Mucosa of descending colon (tissue), 3 donors: Measurements from ENCODE around the gene EPHA2. TPM values are rescaled to one million over a fixed set of nuclear protein-coding genes. Genes with fewer than 3 reads are reported as not detected.
A peak's percentile ranks its signal among the peaks of the same experiment; 100 is the strongest.

Source experiments
- ATAC-seq: fragments of 200-7000 bp; cut with Tn5 transposase; one replicate; pipeline ENCODE4 v1.9.1; 2020; ENCODE audit warnings: mild to moderate bottlenecking, moderate library complexity
- DNase-seq, 3 donors: peaks; one replicate each; pipeline ENCODE4 v3.0.0-alpha.2; 2020
- H3K36me3 ChIP-seq: fragments of 200-600 bp; one replicate; pipeline ENCODE4 v1.8.0; 2021; ENCODE audit warnings: low read depth, mild to moderate bottlenecking
- H3K4me1 ChIP-seq: fragments of 200-600 bp; one replicate; pipeline ENCODE4 v1.8.0; 2021; ENCODE audit warnings: low read depth, mild to moderate bottlenecking
- H3K4me3 ChIP-seq: fragments of 200-600 bp; one replicate; pipeline ENCODE4 v1.8.0; 2021; ENCODE audit warnings: mild to moderate bottlenecking
- H3K9me3 ChIP-seq: fragments of 200-600 bp; one replicate; pipeline ENCODE4 v1.8.0; 2021; ENCODE audit warnings: mild to moderate bottlenecking
- CTCF ChIP-seq: fragments of 200-600 bp; IDR thresholded peaks from one replicate; pipeline ENCODE4 v1.8.0; 2022; ENCODE audit warnings: antibody characterized with exemption, mild to moderate bottlenecking
- intact Hi-C, 2 donors: fragments of 100-400 bp; cut with DNase I in 1 of 2; cut with micrococcal nuclease in 1 of 2; formaldehyde crosslinking; loops; one replicate each; pipeline versions ENCODE4 v1.11.0 to v1.11.1; 2022; cut with DNase I, micrococcal nuclease
- total RNA-seq, 3 donors: library from RNA; stranded (reverse); fragmentation: NEBNext Ultra II Directional in 2 of 3; extraction: Animal tissue kit (Norgen Biotek cat#: 25700) in 2 of 3; gene quantifications; one replicate each; pipeline versions ENCODE4 v1.2.1 to v1.2.4, GENCODE V29; 2021 to 2023
- donor health status: DM: no; HTN: no; CAD: no; lungs with moderate emphysema.
- donor health status: DM: no; HTN: no; CAD: no.
- donor health status: DM: no; HTN: yes; CAD: no.

The EPHA2 gene
- total RNA-seq, 3 donors from 2014 or later, result 36.8 to 43.5 (median 43.5) TPM

GRCh38 chr1:16195518-16195905, 39.6 kb upstream of the EPHA2 start:
- Histone ChIP-seq H3K4me1 (no peaks in the 10 kb centered on the region), H3K4me3 (no peak overlapping the region), H3K9me3 (no peaks in the 10 kb centered on the region), H3K36me3 (no peaks in the 10 kb centered on the region)
- intact Hi-C loops, result loop anchor here in 1 of 2 donors (10.0 kb wide), 1 partner anchor 49 kb away; no protein-coding TSS in a partner anchor
- DNase-seq, result no peak
- TF ChIP-seq CTCF, result no peak
- ATAC-seq, result no peak

DNA sequence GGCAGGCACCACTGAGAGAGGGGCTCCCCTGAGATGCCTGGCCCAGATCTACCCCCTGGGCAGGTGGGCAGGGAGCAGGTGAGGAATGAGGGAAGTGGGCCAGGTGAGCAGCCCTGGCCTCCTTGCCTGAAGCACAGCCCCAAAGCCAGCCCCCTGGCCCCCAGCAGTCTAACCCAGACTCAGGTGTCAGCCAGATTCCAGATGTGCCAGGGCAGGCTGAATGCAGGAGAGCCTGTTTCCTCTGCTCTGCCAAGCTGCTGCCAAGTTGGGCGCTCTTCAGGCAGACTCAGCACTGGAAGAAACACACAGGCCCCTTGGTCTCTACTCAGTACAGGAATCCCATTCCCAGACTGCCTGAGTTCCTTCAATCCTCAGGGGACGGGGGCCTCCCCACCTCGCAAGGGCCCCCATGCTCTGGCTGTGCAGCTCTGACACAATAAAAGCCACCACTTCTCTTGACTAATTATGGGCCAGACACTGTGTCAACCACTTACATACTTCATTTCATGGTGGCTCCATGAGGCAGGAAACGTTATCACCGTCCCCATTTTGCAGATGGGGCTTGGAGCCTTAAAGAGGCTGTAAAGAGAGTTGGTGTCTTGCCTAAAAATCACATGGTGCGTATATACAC, 36.2 kb upstream of the EPHA2 start:
- intact Hi-C loops, result loop anchor here in 1 of 2 donors (10.0 kb wide), 1 partner anchor 53 kb away; no protein-coding TSS in a partner anchor
- DNase-seq, result peak in 1 of 3 donors; percentile 15

GRCh38 chr1:16191309-16191708, 35.4 kb upstream of the EPHA2 start:
- TF ChIP-seq CTCF, result no peak
- peak in 1 of 3 donors; percentile 19 for DNase-seq
- Histone ChIP-seq H3K4me1 (peaks cover 24% of the 10 kb centered on the region), H3K9me3 (no peaks in the 10 kb centered on the region), H3K4me3 (no peak overlapping the region), H3K36me3 (no peaks in the 10 kb centered on the region)
- intact Hi-C loops, result loop anchor here in 1 of 2 donors (10.0 kb wide), 1 partner anchor 53 kb away; no protein-coding TSS in a partner anchor
- no peak for ATAC-seq

More for the DNA sequence above, 36.2 kb upstream of the EPHA2 start:
- Histone ChIP-seq H3K36me3 (no peaks in the 10 kb centered on the region), H3K4me3 (no peak overlapping the region), H3K9me3 (no peaks in the 10 kb centered on the region), H3K4me1 (peaks cover 18% of the 10 kb centered on the region)
- ATAC-seq, result no peak
- no peak for TF ChIP-seq CTCF

DNA sequence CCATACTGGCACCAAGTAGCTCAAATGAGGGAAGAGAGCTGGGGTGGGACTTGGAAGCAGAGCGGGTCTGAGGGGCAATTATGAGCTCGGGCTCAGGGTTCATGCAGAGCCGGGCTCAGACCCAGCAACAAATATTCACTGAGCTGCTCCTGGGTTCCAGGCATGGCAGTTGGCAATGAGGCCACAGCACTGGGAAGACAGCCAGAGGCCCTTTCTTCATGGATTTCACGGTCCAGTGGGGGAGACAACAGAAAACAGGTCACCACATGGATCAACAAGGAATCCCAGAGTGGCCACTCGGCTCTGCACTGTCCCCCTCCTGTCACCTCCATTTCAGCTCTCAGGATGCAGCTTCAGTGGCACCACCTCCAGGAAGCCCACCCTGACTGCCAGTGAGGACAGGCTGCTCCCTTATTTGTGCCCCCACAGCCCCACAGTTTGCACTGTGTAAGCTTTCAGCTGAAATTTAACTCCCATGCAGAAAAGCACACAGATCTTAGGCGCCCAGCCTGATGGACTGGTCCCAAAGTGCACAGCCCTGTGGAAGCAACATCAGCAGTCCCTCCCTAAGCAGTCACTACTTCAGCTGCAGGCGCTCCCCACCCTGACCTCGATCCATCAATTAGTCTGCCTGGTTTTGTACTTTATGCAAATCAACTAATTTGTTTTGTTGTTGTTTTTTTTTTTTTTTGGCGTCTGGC, 34.2 kb upstream of the EPHA2 start:
- DNase-seq (peak in 1 of 3 donors; percentile 31), ATAC-seq (no peak)
- no peak for TF ChIP-seq CTCF
- Histone ChIP-seq H3K36me3 (no peaks in the 10 kb centered on the region), H3K9me3 (no peaks in the 10 kb centered on the region), H3K4me3 (no peak overlapping the region), H3K4me1 (peaks cover 24% of the 10 kb centered on the region)
- intact Hi-C loops, result loop anchor here in 1 of 2 donors (10.0 kb wide), 1 partner anchor 55 kb away; no protein-coding TSS in a partner anchor

DNA sequence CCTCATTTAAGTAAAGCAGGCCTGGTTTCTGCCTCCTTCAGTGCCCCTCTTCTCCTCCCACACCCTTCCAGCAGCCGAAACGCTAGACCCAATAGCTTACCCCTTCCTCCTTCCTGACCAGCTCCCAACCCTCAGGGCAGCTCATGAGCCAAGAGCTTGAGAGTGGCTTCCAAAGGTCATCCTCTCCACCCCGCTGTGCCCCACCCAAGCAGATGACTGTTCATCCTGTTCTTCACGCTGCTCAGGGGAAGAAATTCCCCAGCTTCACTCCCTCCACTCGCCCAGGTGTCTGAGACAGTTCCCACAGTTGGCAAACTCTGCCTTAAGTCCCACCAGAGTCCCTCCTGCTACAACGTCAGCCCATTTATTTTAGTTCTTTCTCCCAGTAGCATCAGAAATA, 33.1 kb upstream of the EPHA2 start:
- DNase-seq, result peak; percentile 74 to 80 (median 76)
- ATAC-seq, result peak; percentile 89
- TF ChIP-seq CTCF, result no peak
- H3K36me3 ChIP-seq, result no peaks in the 10 kb centered on the region
- H3K9me3 ChIP-seq, result no peaks in the 10 kb centered on the region
- peaks cover 24% of the 10 kb centered on the region for H3K4me1 ChIP-seq
- no peak overlapping the region for H3K4me3 ChIP-seq
- intact Hi-C loops, result no loop called here
